Hippocampal formation (tissue), 2 donors: Measurements from ENCODE around the gene GPBP1.

Source experiments
- DNase-seq, 2 donors: peaks; one replicate each; lab custom pipeline; 2025; lab: John Stamatoyannopoulos, UW

The GPBP1 gene

GRCh38 chr5:57209316-57210040, 35.6 kb downstream of the GPBP1 start:
- DNase-seq: no peak

GRCh38 chr5:57210633-57211032, 36.8 kb downstream of the GPBP1 start:
- DNase-seq: no peak

GRCh38 chr5:57211039-57211438, 37.2 kb downstream of the GPBP1 start:
- no peak for DNase-seq

GRCh38 chr5:57215629-57216195, 41.9 kb downstream of the GPBP1 start:
- DNase-seq: no peak

- DNase-seq: no peak
These were observed 42.9 kb downstream of the GPBP1 start for GRCh38 chr5:57216714-57217113.

- DNase-seq: no peak
These were observed 45.5 kb downstream of the GPBP1 start for GRCh38 chr5:57219386-57219785.

GRCh38 chr5:57221049-57221568, 47.2 kb downstream of the GPBP1 start:
- peak in 1 of 2 donors; percentile 44 for DNase-seq

- DNase-seq: no peak
These were observed 51.7 kb downstream of the GPBP1 start for GRCh38 chr5:57225553-57225952.

- DNase-seq: no peak
These were observed 55.5 kb downstream of the GPBP1 start for GRCh38 chr5:57229313-57229712.

- DNase-seq: no peak
These were observed 57.7 kb downstream of the GPBP1 start for GRCh38 chr5:57231607-57232006.

- no peak for DNase-seq
These were observed 58.6 kb downstream of the GPBP1 start for GRCh38 chr5:57232293-57233033.

GRCh38 chr5:57243286-57244137, 69.7 kb downstream of the GPBP1 start:
- no peak for DNase-seq

GRCh38 chr5:57244331-57244730, 70.5 kb downstream of the GPBP1 start:
- DNase-seq: no peak

- no peak for DNase-seq
These were observed 72.6 kb downstream of the GPBP1 start for GRCh38 chr5:57246426-57246825.

- DNase-seq: no peak
These were observed 73.9 kb downstream of the GPBP1 start for GRCh38 chr5:57247765-57248164.

GRCh38 chr5:57249265-57249874, 75.5 kb downstream of the GPBP1 start:
- DNase-seq: no peak

- DNase-seq: no peak
These were observed 84.2 kb downstream of the GPBP1 start for GRCh38 chr5:57258052-57258451.

GRCh38 chr5:57258943-57259342, 85.1 kb downstream of the GPBP1 start:
- DNase-seq: no peak

GRCh38 chr5:57259704-57260103, 85.8 kb downstream of the GPBP1 start:
- DNase-seq: no peak

GRCh38 chr5:57262541-57262940, 88.7 kb downstream of the GPBP1 start:
- no peak for DNase-seq

GRCh38 chr5:57267805-57268204, 93.9 kb downstream of the GPBP1 start:
- no peak for DNase-seq

- no peak for DNase-seq
These were observed 102.5 kb downstream of the GPBP1 start for GRCh38 chr5:57276353-57276752.
